ENCODE data around the gene PWWP2B.

DNA sequence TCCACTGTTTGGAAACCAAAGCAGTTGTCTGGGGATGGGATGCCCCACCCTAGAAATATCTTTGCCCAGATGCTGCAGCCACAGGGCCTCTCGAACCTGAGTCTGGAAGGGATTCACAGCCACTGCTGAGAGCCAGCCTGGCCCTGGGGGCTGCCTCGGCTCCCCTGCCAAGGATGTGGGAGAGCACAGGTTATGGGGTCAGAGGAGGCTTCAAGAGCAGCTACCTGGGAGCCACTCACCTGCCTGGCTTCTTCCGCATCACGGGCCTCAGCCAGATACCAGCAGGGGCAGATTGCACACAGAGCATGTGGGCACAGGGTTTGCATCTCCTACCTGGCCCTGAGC lies 5.4 kb upstream of the PWWP2B start:
- no peak for TF ChIP-seq CTCF (IDR thresholded peaks at IDR 0.05)
- TF ChIP-seq POLR2A (IDR thresholded peaks at IDR 0.05) = no peak
